Neural progenitor cell (in vitro differentiated cells): ENCODE results near the gene LCE5A. TPM values are rescaled to one million over a fixed set of nuclear protein-coding genes. Genes with fewer than 3 reads are reported as not detected.

Source experiments
- DNase-seq: peaks from one replicate; pipeline ENCODE4 v3.0.0-alpha.2; 2016; ENCODE audit warnings: low spot score
- H2AFZ ChIP-seq: fragments of 200-600 bp; sonication (generic); replicated peaks from 2 replicates; pipeline ENCODE4 v1.6.1; 2016; ENCODE audit warnings: antibody characterized with exemption
- H3F3A ChIP-seq: fragments of 200-600 bp; sonication (generic); 2 replicates; pipeline ENCODE4 v1.6.1; 2016; ENCODE audit warnings: antibody characterized with exemption, low read depth
- H3K27ac ChIP-seq: fragments of 200-600 bp; sonication (generic); 2 replicates; pipeline ENCODE4 v1.5.1; 2016; ENCODE audit warnings: mild to moderate bottlenecking
- H3K27me3 ChIP-seq: fragments of 200-600 bp; sonication (generic); 2 replicates; pipeline ENCODE4 v1.6.1; 2016; ENCODE audit warnings: mild to moderate bottlenecking, moderate library complexity
- H3K36me3 ChIP-seq: fragments of 200-600 bp; sonication (generic); 2 replicates; pipeline ENCODE4 v1.5.1; 2016
- H3K4me1 ChIP-seq: fragments of 200-600 bp; sonication (generic); 2 replicates; pipeline ENCODE4 v1.6.1; 2016; ENCODE audit warnings: mixed run types
- H3K4me2 ChIP-seq: fragments of 200-600 bp; sonication (generic); 2 replicates; pipeline ENCODE4 v1.6.1; 2016
- H3K4me3 ChIP-seq: fragments of 200-600 bp; sonication (generic); 2 replicates; pipeline ENCODE4 v1.5.1; 2016
- H3K79me2 ChIP-seq: fragments of 200-600 bp; sonication (generic); 2 replicates; pipeline ENCODE4 v1.6.1; 2016; ENCODE audit warnings: low read depth
- H3K9ac ChIP-seq: fragments of 200-600 bp; sonication (generic); 2 replicates; pipeline ENCODE4 v1.6.1; 2016
- H3K9me3 ChIP-seq: fragments of 200-600 bp; sonication (generic); 2 replicates; pipeline ENCODE4 v1.5.1; 2016; ENCODE audit warnings: low read depth
- H4K20me1 ChIP-seq: fragments of 200-600 bp; sonication (generic); 2 replicates; pipeline ENCODE4 v1.6.1; 2016; ENCODE audit warnings: low read depth
- H3K27ac Mint-ChIP-seq: 3 replicates; pipeline ENCODE4 v1.8.0; 2021; ENCODE audit warnings: mixed read lengths
- H3K27me3 Mint-ChIP-seq: 2 replicates; pipeline ENCODE4 v1.8.0; 2022; ENCODE audit warnings: low read depth, mild to moderate bottlenecking, inconsistent platforms, moderate library complexity, mixed read lengths; ENCODE audit not compliant: insufficient read depth
- H3K36me3 Mint-ChIP-seq: 3 replicates; pipeline ENCODE4 v1.8.0; 2021; ENCODE audit warnings: mixed read lengths
- H3K4me1 Mint-ChIP-seq: 3 replicates; pipeline ENCODE4 v1.8.0; 2021; ENCODE audit warnings: mixed read lengths
- H3K4me3 Mint-ChIP-seq: 3 replicates; pipeline ENCODE4 v1.8.0; 2021; ENCODE audit warnings: mild to moderate bottlenecking, moderate library complexity, mixed read lengths
- H3K9me3 Mint-ChIP-seq: 3 replicates; pipeline ENCODE4 v1.8.0; 2020; ENCODE audit warnings: mixed read lengths
- CTCF ChIP-seq: fragments of 200-600 bp; sonication (generic); IDR thresholded peaks from 2 replicates; pipeline ENCODE4 v1.5.1; 2017; ENCODE audit warnings: antibody characterized with exemption, mild to moderate bottlenecking
- EZH2 ChIP-seq: fragments of 200-600 bp; sonication (generic); IDR thresholded peaks from 2 replicates; pipeline ENCODE4 v1.6.1; 2017; ENCODE audit warnings: antibody characterized with exemption, mild to moderate bottlenecking, moderate library complexity
- EZH2phosphoT487 ChIP-seq: fragments of 200-600 bp; sonication (generic); IDR thresholded peaks from 2 replicates; pipeline ENCODE4 v1.6.1; 2017; ENCODE audit warnings: antibody characterized with exemption
- total RNA-seq: library from RNA; depleted of rRNA; stranded (reverse); fragments of >200 nt; gene quantifications from 2 replicates; pipeline ENCODE4 v1.2.3, GENCODE V29; 2015; ENCODE audit warnings: low replicate concordance

Gene LCE5A
- total RNA-seq, 1 donor from 2014 or later = not detected

DNA sequence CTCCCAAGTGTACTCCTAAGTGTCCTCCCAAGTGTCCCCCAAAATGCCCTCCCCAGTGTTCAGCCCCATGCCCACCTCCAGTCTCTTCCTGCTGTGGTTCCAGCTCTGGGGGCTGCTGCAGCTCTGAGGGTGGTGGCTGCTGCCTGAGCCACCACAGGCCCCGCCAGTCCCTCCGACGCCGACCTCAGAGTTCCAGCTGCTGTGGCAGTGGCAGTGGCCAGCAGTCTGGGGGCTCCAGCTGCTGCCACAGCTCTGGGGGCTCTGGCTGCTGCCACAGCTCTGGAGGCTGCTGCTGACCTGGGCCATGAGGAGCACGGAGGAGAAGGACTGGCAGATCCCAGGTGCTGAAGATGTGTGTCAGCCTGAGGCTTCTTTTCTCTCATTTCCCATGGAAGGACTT is 993 bp downstream of the LCE5A start:
- Histone ChIP-seq H3K27ac (no peak overlapping the region), H3K79me2 (no peaks in the 10 kb centered on the region), H3K4me3 (no peak overlapping the region), H2AFZ (no peak overlapping the region), H3K4me1 (no peaks in the 10 kb centered on the region), H3K4me2 (no peak overlapping the region), H3K27me3 (no peaks in the 10 kb centered on the region), H3F3A (no peaks in the 10 kb centered on the region), H3K9me3 (peaks cover 11% of the 10 kb centered on the region), H4K20me1 (no peaks in the 10 kb centered on the region), H3K36me3 (no peaks in the 10 kb centered on the region), H3K9ac (no peak overlapping the region)
- DNase-seq = no peak
- Mint-ChIP-seq H3K36me3 (no peaks in the 10 kb centered on the region), H3K4me3 (no peak overlapping the region), H3K27me3 (peaks cover 2% of the 10 kb centered on the region), H3K4me1 (no peaks in the 10 kb centered on the region), H3K9me3 (peaks cover 53% of the 10 kb centered on the region), H3K27ac (no peak overlapping the region)
- TF ChIP-seq EZH2phosphoT487 = no peak
- no peak for TF ChIP-seq EZH2
- TF ChIP-seq CTCF = no peak

GRCh38 chr1:152513081-152513480 is 2.5 kb downstream of the LCE5A start:
- Histone ChIP-seq H3K27me3 (no peaks in the 10 kb centered on the region), H2AFZ (no peak overlapping the region), H4K20me1 (no peaks in the 10 kb centered on the region), H3K36me3 (no peaks in the 10 kb centered on the region), H3K79me2 (no peaks in the 10 kb centered on the region), H3F3A (no peaks in the 10 kb centered on the region), H3K9me3 (peaks cover 8% of the 10 kb centered on the region), H3K27ac (no peak overlapping the region), H3K4me2 (no peak overlapping the region), H3K9ac (no peak overlapping the region), H3K4me1 (no peaks in the 10 kb centered on the region), H3K4me3 (no peak overlapping the region)
- Mint-ChIP-seq H3K9me3 (peaks cover 64% of the 10 kb centered on the region), H3K36me3 (no peaks in the 10 kb centered on the region), H3K4me3 (no peak overlapping the region), H3K4me1 (no peaks in the 10 kb centered on the region), H3K27me3 (peaks cover 2% of the 10 kb centered on the region), H3K27ac (no peak overlapping the region)
- DNase-seq = no peak
- no peak for TF ChIP-seq EZH2
- no peak for TF ChIP-seq CTCF
- no peak for TF ChIP-seq EZH2phosphoT487

GRCh38 chr1:152514715-152515433 is 4.3 kb downstream of the LCE5A start:
- no peak overlapping the region for H2AFZ ChIP-seq
- no peaks in the 10 kb centered on the region for H4K20me1 ChIP-seq
- H3K4me3 Mint-ChIP-seq = no peak overlapping the region
- DNase-seq = no peak
- H3K9me3 ChIP-seq = no peaks in the 10 kb centered on the region
- H3K4me1 ChIP-seq = no peaks in the 10 kb centered on the region
- no peaks in the 10 kb centered on the region for H3F3A ChIP-seq
- no peak overlapping the region for H3K4me3 ChIP-seq
- H3K4me1 Mint-ChIP-seq = no peaks in the 10 kb centered on the region
- H3K9ac ChIP-seq = no peak overlapping the region
- H3K36me3 Mint-ChIP-seq = no peaks in the 10 kb centered on the region
- no peak overlapping the region for H3K27ac Mint-ChIP-seq
- no peaks in the 10 kb centered on the region for H3K36me3 ChIP-seq
- H3K79me2 ChIP-seq = no peaks in the 10 kb centered on the region
- H3K4me2 ChIP-seq = no peak overlapping the region
- no peak overlapping the region for H3K27ac ChIP-seq
- TF ChIP-seq CTCF = no peak
- TF ChIP-seq EZH2phosphoT487 = no peak
- no peak for TF ChIP-seq EZH2
- peaks cover 2% of the 10 kb centered on the region for H3K27me3 Mint-ChIP-seq
- H3K9me3 Mint-ChIP-seq = peaks cover 57% of the 10 kb centered on the region
- no peaks in the 10 kb centered on the region for H3K27me3 ChIP-seq
